NCI-H460 (cell line): Measurements from ENCODE around the gene ATP2C1. TPM values are rescaled to one million over a fixed set of nuclear protein-coding genes. Genes with fewer than 3 reads are reported as not detected.
"Not testable (repeated sequence)": the region's sequence is repeated elsewhere in the genome, so short reads cannot be mapped to it uniquely, and the experiment has no call there.

Experiments used
- DNase-seq: peaks from one replicate; pipeline ENCODE4 v3.0.0-alpha.2; 2016; ENCODE audit warnings: low read depth; ENCODE audit errors: extremely low read depth
- small RNA-seq, 2 experiments: library from RNA; depleted of rRNA; stranded (forward); fragments of <200 nt; gene quantifications; one replicate each; pipeline ENCODE3, GENCODE V24; 2014
- total RNA-seq: library from RNA; depleted of rRNA; stranded (reverse); fragments of >200 nt; shearing (Covaris generic); gene quantifications from 2 replicates; pipeline ENCODE4 v1.2.3, GENCODE V29; 2014; rRNA removed

The ATP2C1 gene
- total RNA-seq, 1 experiment from 2014 or later, result 40.9 TPM

GRCh38 chr3:131031660-131032059 lies 137.8 kb downstream of the ATP2C1 start:
- no peak for DNase-seq

- peak; percentile 43 for DNase-seq
These were observed 139.7 kb downstream of the ATP2C1 start for GRCh38 chr3:131033480-131034080.

- DNase-seq, result no peak
These were observed 142.4 kb downstream of the ATP2C1 start for GRCh38 chr3:131036200-131036816.

- DNase-seq, result no peak
These were observed 143.1 kb downstream of the ATP2C1 start for GRCh38 chr3:131036986-131037385.

- DNase-seq, result no peak
These were observed 144.4 kb downstream of the ATP2C1 start for GRCh38 chr3:131038326-131038725.

GRCh38 chr3:131042271-131042985 lies 148.5 kb downstream of the ATP2C1 start:
- not testable (repeated sequence) for DNase-seq

GRCh38 chr3:131047582-131047981 lies 153.7 kb downstream of the ATP2C1 start:
- DNase-seq, result no peak

- DNase-seq, result no peak
These were observed 154.1 kb downstream of the ATP2C1 start for GRCh38 chr3:131048030-131048429.

- DNase-seq, result no peak
These were observed 156.1 kb downstream of the ATP2C1 start for GRCh38 chr3:131050001-131050400.

GRCh38 chr3:131053043-131053859 lies 159.4 kb downstream of the ATP2C1 start:
- DNase-seq, result no peak

Small RNA genes within 50 kb of the gene (small RNA-seq; reads per million reads assigned to genes)
- gene RF00019, result 0 reads per million in 2 experiments

Other genes with a start within 250 kb of the ATP2C1 start
- gene PIK3R4, start 147.3 kb upstream of the ATP2C1 start, total RNA-seq, result 22.8 and 29.2 TPM in 2 replicates
- 3.4 and 4.1 TPM in 2 replicates for gene ASTE1, start 132.7 kb downstream of the ATP2C1 start, total RNA-seq
- gene NEK11, start 132.8 kb downstream of the ATP2C1 start, total RNA-seq, result 3.5 and 5.8 TPM in 2 replicates